Progenitor cell of endocrine pancreas (in vitro differentiated cells): ENCODE data around the gene CLC. TPM values are rescaled to one million over a fixed set of nuclear protein-coding genes. Genes with fewer than 3 reads are reported as not detected.

Experiments used
- DNase-seq: peaks from one replicate; pipeline ENCODE4 v3.0.0; 2021; ENCODE audit warnings: low spot score; ENCODE audit not compliant: unreplicated experiment
- H3K27ac Mint-ChIP-seq: 2 replicates; pipeline ENCODE4 v1.8.0; 2021; ENCODE audit warnings: mild to moderate bottlenecking, moderate library complexity, mixed read lengths
- H3K27me3 Mint-ChIP-seq: 2 replicates; pipeline ENCODE4 v1.8.0; 2021; ENCODE audit warnings: mixed read lengths
- H3K36me3 Mint-ChIP-seq: 2 replicates; pipeline ENCODE4 v1.8.0; 2022; ENCODE audit warnings: mixed read lengths; ENCODE audit not compliant: insufficient read depth
- H3K4me1 Mint-ChIP-seq: 2 replicates; pipeline ENCODE4 v1.8.0; 2021; ENCODE audit warnings: low read depth, mixed read lengths
- H3K4me3 Mint-ChIP-seq: 2 replicates; pipeline ENCODE4 v1.8.0; 2021; ENCODE audit warnings: low read depth, mild to moderate bottlenecking, moderate library complexity, mixed read lengths
- H3K9me3 Mint-ChIP-seq: 2 replicates; pipeline ENCODE4 v1.8.0; 2021; ENCODE audit warnings: low read depth, mixed read lengths
- long read RNA-seq: library from polyadenylated mRNA; unstranded; transcript quantifications from one replicate; pipeline ENCODE4 v2.0.0, GENCODE V29; 2020
- total RNA-seq: library from RNA; stranded (reverse); gene quantifications from 2 replicates; pipeline ENCODE4 v1.2.1, GENCODE V29; 2021
- TF ChIP-seq, protein P1 (sequence below): fragments of 200-600 bp; sonication (generic); IDR thresholded peaks from one replicate; pipeline ENCODE4 v1.5.0; 2021; ENCODE audit warnings: antibody characterized with exemption, mild to moderate bottlenecking; ENCODE audit not compliant: unreplicated experiment

CLC gene
- total RNA-seq = not detected in 2 replicates
- long read RNA-seq = 0 reads

DNA sequence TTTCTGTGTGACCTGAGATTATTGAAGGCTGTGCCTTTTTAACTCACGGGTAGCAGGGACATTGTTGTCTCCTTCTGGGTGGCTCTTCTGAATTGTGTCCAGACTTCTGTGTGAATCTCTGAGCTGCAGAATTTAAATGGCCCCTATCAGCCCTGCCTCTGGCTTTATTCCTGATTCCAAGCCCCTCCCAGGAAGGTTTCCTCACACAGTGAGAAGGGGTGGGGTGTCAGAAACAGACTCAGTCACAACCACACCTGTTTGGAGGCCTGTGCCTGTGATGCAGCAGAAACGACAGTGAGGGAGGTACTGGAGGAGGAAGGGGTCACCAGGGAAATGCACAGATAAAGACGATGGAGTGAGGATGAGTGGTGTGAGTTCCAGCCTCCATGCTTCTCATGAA is at the start of gene CLC:
Gene CLC, minus strand, starts transcription at position 139 of the 400 bp plus-strand sequence. Its CDS starts 77 bp downstream, at position 62.
- no peak within 1 kb of the TSS for H3K4me3 Mint-ChIP-seq
- no peaks in the 10 kb centered on the region for H3K36me3 Mint-ChIP-seq
- TF ChIP-seq, protein P1, sequence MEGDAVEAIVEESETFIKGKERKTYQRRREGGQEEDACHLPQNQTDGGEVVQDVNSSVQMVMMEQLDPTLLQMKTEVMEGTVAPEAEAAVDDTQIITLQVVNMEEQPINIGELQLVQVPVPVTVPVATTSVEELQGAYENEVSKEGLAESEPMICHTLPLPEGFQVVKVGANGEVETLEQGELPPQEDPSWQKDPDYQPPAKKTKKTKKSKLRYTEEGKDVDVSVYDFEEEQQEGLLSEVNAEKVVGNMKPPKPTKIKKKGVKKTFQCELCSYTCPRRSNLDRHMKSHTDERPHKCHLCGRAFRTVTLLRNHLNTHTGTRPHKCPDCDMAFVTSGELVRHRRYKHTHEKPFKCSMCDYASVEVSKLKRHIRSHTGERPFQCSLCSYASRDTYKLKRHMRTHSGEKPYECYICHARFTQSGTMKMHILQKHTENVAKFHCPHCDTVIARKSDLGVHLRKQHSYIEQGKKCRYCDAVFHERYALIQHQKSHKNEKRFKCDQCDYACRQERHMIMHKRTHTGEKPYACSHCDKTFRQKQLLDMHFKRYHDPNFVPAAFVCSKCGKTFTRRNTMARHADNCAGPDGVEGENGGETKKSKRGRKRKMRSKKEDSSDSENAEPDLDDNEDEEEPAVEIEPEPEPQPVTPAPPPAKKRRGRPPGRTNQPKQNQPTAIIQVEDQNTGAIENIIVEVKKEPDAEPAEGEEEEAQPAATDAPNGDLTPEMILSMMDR = no peak
- peaks cover 66% of the 10 kb centered on the region for H3K27me3 Mint-ChIP-seq
- no peaks in the 10 kb centered on the region for H3K9me3 Mint-ChIP-seq
- DNase-seq = no peak
- H3K4me1 Mint-ChIP-seq = peaks cover 4% of the 10 kb centered on the region
- no peak within 1 kb of the TSS for H3K27ac Mint-ChIP-seq

DNA sequence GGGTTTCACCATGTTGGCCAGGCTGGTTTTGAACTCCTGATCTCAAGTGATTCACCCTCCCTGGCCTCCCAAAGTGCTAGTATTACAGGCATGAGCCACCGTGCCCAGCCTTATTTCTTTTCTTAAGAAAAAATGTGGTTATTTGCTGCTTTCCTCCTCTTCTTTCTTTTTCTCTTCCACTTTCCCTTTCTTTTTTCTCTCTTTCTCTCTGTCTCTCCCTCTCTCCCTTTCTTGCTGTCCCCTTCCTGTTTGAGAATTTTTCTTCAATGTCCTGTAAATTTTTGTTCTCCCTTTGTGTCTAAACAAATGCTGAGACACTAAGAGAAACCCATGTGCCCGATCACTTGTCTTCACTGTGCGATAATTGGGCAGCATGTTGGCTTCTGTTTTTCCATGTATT is 43.1 kb upstream of the CLC start:
- Mint-ChIP-seq H3K27ac (no peak overlapping the region), H3K27me3 (peaks cover 49% of the 10 kb centered on the region), H3K9me3 (no peaks in the 10 kb centered on the region), H3K36me3 (no peaks in the 10 kb centered on the region), H3K4me3 (no peak overlapping the region), H3K4me1 (no peaks in the 10 kb centered on the region)
- TF ChIP-seq, protein P1 = no peak
- no peak for DNase-seq

DNA sequence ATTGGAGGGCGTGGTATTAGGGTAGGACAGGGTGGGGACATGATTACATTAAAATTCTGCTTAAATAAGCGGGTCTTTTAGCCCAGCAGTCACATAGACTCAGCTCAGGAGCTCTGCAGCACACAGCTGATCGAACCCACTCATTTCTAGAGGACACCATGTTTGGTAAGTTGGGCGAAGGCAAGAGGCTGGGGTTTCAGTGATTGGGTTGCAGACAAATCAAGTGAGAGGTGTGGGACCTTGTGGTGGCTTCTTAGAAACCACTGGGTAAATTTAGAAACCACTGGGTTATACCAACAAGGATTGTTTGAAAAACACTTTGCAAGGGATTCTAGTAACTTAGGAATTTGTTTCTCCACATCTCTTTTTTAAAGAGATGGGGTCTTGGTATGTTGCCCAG is 40.9 kb upstream of the CLC start, which contains the start of gene LEUTX:
Gene LEUTX, plus strand, starts transcription at position 92 of the 400 bp plus-strand sequence. Its CDS starts 67 bp downstream, at position 159.
- Mint-ChIP-seq H3K9me3 (no peaks in the 10 kb centered on the region), H3K4me3 (no peak within 1 kb of the TSS), H3K36me3 (no peaks in the 10 kb centered on the region), H3K27ac (no peak within 1 kb of the TSS), H3K4me1 (no peaks in the 10 kb centered on the region), H3K27me3 (peaks cover 28% of the 10 kb centered on the region)
- TF ChIP-seq, protein P1 = no peak
- no peak for DNase-seq

DNA sequence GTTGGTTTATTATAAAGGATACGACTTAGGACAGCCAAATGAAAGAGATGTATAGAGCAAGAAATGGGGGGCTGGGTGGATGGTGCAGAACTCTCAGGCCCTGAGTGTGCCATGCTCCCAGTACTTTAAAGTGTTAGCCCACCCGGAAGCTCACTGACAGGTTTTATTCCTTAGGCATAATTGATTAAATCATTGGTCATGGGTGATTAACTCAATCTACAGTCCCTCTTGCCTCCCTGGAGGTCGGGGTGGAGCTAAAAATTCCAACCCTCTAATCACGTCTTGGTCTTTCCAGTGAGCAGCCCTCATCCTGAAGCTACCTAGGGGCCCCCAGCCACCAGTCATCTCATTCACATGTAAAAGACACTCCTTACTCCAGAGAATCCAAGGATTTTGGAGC is 31.0 kb upstream of the CLC start:
- peaks cover 10% of the 10 kb centered on the region for H3K27me3 Mint-ChIP-seq
- no peaks in the 10 kb centered on the region for H3K4me1 Mint-ChIP-seq
- peaks cover 4% of the 10 kb centered on the region for H3K9me3 Mint-ChIP-seq
- TF ChIP-seq, protein P1 = no peak
- no peak for DNase-seq
- no peak overlapping the region for H3K27ac Mint-ChIP-seq
- no peak overlapping the region for H3K4me3 Mint-ChIP-seq
- no peaks in the 10 kb centered on the region for H3K36me3 Mint-ChIP-seq

DNA sequence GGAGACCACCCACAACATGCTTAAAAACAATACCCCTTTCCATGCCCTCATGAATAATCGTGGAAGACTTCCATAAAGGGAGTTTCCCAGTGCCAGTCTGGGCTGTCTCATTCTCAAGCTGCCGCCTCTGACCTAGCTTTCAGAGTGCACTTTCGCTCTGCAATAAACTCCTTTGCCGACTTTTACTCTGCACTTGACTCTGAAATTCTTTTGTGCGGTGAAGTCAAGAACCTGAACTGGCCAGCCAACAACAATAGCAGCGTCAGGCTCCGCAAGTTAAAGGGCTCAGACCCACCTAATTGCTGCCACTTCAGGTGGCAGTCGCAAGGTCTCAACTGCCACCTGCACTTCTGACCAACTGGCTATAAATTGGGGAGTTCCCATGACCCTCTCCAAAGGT is 30.5 kb upstream of the CLC start:
- H3K36me3 Mint-ChIP-seq = no peaks in the 10 kb centered on the region
- H3K9me3 Mint-ChIP-seq = peaks cover 4% of the 10 kb centered on the region
- no peak overlapping the region for H3K4me3 Mint-ChIP-seq
- H3K4me1 Mint-ChIP-seq = no peaks in the 10 kb centered on the region
- TF ChIP-seq, protein P1 = no peak
- peaks cover 12% of the 10 kb centered on the region for H3K27me3 Mint-ChIP-seq
- H3K27ac Mint-ChIP-seq = no peak overlapping the region
- no peak for DNase-seq
